NT2/D1 (cell line): ENCODE results near the gene BPGM.
"Not testable (repeated sequence)": the region's sequence is repeated elsewhere in the genome, so short reads cannot be mapped to it uniquely, and the experiment has no call there.

Experiments used
- DNase-seq: peaks from one replicate; pipeline ENCODE4 v3.0.0-alpha.2; 2011; ENCODE audit warnings: low read depth, low spot score
- H3K27me3 ChIP-seq: 2 replicates; pipeline ENCODE4 v1.6.0; 2011; ENCODE audit warnings: mild to moderate bottlenecking; ENCODE audit not compliant: insufficient read length, insufficient read depth
- H3K36me3 ChIP-seq: 2 replicates; pipeline ENCODE4 v1.6.1; 2011; ENCODE audit warnings: mild to moderate bottlenecking, low read length, mixed read lengths; ENCODE audit not compliant: insufficient read depth, insufficient read length
- H3K4me1 ChIP-seq: 2 replicates; pipeline ENCODE4 v1.5.1; 2011; ENCODE audit not compliant: insufficient read depth, insufficient read length
- H3K4me3 ChIP-seq: 2 replicates; pipeline ENCODE4 v1.5.1; 2011; ENCODE audit warnings: low read depth; ENCODE audit not compliant: insufficient read length
- H3K9ac ChIP-seq: 2 replicates; pipeline ENCODE4 v1.6.0; 2011; ENCODE audit warnings: low read depth; ENCODE audit not compliant: insufficient read length
- H3K9me3 ChIP-seq: 2 replicates; pipeline ENCODE4 v1.5.1; 2011; ENCODE audit warnings: mild to moderate bottlenecking, low read length; ENCODE audit not compliant: insufficient read depth
- SUZ12 ChIP-seq: IDR thresholded peaks from 2 replicates; pipeline ENCODE4 v1.6.1; 2011; ENCODE audit not compliant: insufficient read length, insufficient read depth; ENCODE audit errors: extremely low read depth
- YY1 ChIP-seq: IDR thresholded peaks from 2 replicates; pipeline ENCODE4 v1.6.1; 2011; ENCODE audit not compliant: insufficient read length, insufficient read depth
- ZNF274 ChIP-seq: IDR thresholded peaks from 2 replicates; pipeline ENCODE4 v1.6.1; 2011; ENCODE audit warnings: mild to moderate bottlenecking, low read depth, low read length

Gene BPGM

GRCh38 chr7:134685250-134685649 is 38.6 kb downstream of the BPGM start:
- no peaks in the 10 kb centered on the region for H3K9me3 ChIP-seq
- no peaks in the 10 kb centered on the region for H3K4me1 ChIP-seq
- H3K27me3 ChIP-seq: no peaks in the 10 kb centered on the region
- H3K36me3 ChIP-seq: no peaks in the 10 kb centered on the region
- H3K9ac ChIP-seq: no peak overlapping the region
- DNase-seq: no peak
- TF ChIP-seq SUZ12 (no peak), YY1 (no peak), ZNF274 (no peak)
- no peak overlapping the region for H3K4me3 ChIP-seq

- no peak for TF ChIP-seq SUZ12
These were observed 40.1 kb downstream of the BPGM start for GRCh38 chr7:134686786-134687185.

GRCh38 chr7:134689550-134689949 is 42.9 kb downstream of the BPGM start:
- not testable (repeated sequence) for H3K9me3 ChIP-seq, H3K4me3 ChIP-seq, H3K4me1 ChIP-seq, DNase-seq, H3K9ac ChIP-seq, H3K27me3 ChIP-seq, H3K36me3 ChIP-seq

More at GRCh38 chr7:134686786-134687185, 40.1 kb downstream of the BPGM start:
- H3K27me3 ChIP-seq: no peaks in the 10 kb centered on the region
- no peaks in the 10 kb centered on the region for H3K4me1 ChIP-seq
- H3K9ac ChIP-seq: no peak overlapping the region
- no peak for DNase-seq
- H3K36me3 ChIP-seq: no peaks in the 10 kb centered on the region
- no peak overlapping the region for H3K4me3 ChIP-seq
- no peaks in the 10 kb centered on the region for H3K9me3 ChIP-seq

- no peak for TF ChIP-seq SUZ12
- no peak for TF ChIP-seq ZNF274
- no peak for TF ChIP-seq YY1
- H3K4me1 ChIP-seq: no peaks in the 10 kb centered on the region
- H3K9me3 ChIP-seq: no peaks in the 10 kb centered on the region
- DNase-seq: no peak
- H3K27me3 ChIP-seq: no peaks in the 10 kb centered on the region
- H3K4me3 ChIP-seq: no peak overlapping the region
- no peaks in the 10 kb centered on the region for H3K36me3 ChIP-seq
- no peak overlapping the region for H3K9ac ChIP-seq
These were observed 43.4 kb downstream of the BPGM start for GRCh38 chr7:134690016-134690415.

DNA sequence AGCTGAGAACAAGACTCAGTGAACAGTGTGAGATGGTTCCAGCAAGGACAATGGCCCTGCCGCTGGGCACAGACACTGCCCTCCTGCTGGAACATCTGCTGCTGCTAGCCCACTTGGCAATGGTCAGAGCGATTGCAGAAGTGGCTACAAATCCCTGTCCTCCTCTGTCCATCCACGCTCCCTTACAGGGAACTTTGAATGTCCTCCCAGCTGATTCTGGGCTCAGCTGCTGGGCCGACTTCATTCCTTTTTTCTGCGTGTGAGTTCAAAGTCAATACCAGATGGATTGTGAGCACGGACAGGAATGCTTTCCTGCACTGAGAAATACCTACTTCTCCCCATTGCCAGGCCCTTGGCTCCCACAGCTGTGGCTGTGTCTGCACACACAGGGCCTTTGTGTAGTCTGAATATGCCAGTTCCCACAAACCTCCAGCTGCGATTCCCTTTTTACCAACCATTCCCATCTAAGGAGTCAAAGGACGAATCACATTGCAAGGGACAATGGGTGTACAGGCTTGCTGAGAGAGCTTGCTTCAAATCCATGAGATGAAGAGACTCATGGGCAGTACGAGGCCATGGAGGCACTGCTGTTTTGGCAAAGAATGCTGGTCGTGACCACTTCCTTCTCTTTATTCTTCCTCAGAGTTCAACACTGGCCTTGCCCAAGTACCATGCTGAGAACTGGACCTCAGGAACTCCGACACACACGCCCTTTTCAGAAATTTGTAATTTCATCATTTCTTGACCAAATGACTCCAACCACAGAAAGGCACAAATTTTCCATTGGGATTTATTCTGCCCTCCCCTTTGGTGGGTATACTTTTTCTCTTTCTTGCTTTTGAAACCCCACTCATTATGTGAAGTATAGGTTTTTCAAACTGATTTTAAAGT is 44.2 kb downstream of the BPGM start:
- Histone ChIP-seq H3K36me3 (no peaks in the 10 kb centered on the region), H3K27me3 (no peaks in the 10 kb centered on the region), H3K9me3 (no peaks in the 10 kb centered on the region), H3K4me1 (peaks cover 3% of the 10 kb centered on the region), H3K4me3 (no peak overlapping the region), H3K9ac (no peak overlapping the region)
- TF ChIP-seq ZNF274: no peak
- no peak for TF ChIP-seq SUZ12
- no peak for TF ChIP-seq YY1
- DNase-seq: no peak

GRCh38 chr7:134691546-134692343 is 45.1 kb downstream of the BPGM start:
- no peaks in the 10 kb centered on the region for H3K27me3 ChIP-seq
- no peak for TF ChIP-seq ZNF274
- no peak for TF ChIP-seq YY1
- no peak for TF ChIP-seq SUZ12
- no peak overlapping the region for H3K9ac ChIP-seq
- no peak overlapping the region for H3K4me3 ChIP-seq
- peaks cover 3% of the 10 kb centered on the region for H3K4me1 ChIP-seq
- no peaks in the 10 kb centered on the region for H3K9me3 ChIP-seq
- DNase-seq: no peak
- H3K36me3 ChIP-seq: no peaks in the 10 kb centered on the region

DNA sequence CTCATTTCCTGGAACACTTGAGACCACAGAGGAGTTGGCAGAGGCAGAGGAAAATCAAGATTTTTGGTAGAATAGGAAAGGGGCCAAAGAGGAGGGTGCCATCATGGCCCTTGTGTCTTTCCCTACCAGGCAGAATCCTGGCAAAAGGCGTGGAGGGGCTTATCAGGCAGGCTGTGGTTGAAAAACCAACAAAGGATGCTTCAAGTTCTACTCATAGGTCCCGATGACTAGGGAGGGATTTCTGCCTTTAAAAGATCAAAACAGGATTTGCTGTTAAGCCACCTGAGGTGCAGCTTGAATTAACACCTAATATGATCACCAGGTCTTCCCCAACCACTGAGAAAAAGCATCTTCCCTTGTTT is 45.7 kb downstream of the BPGM start:
- no peak for TF ChIP-seq YY1
- TF ChIP-seq ZNF274: no peak
- no peak for TF ChIP-seq SUZ12
- Histone ChIP-seq H3K4me1 (peaks cover 3% of the 10 kb centered on the region), H3K27me3 (no peaks in the 10 kb centered on the region), H3K9me3 (no peaks in the 10 kb centered on the region), H3K4me3 (no peak overlapping the region), H3K36me3 (no peaks in the 10 kb centered on the region), H3K9ac (no peak overlapping the region)
- no peak for DNase-seq
